Measurements from ENCODE around the gene ANKRD40CL. TPM values are rescaled to one million over a fixed set of nuclear protein-coding genes. Genes with fewer than 3 reads are reported as not detected.

Gene ANKRD40CL
- total RNA-seq, 1 donor = 0.27 TPM

- DNase-seq (ENCODE audit: low read depth in 2 of 3, low spot score in 2 of 3) = peak in 2 of 3 donors; percentile 51 to 82
Observed at GRCh38 chr17:50790618-50791017, 23.3 kb upstream of the ANKRD40CL start.

GRCh38 chr17:50787106-50787505 is 19.8 kb upstream of the ANKRD40CL start:
- DNase-seq (ENCODE audit: low read depth in 2 of 3, low spot score in 2 of 3) = no peak

GRCh38 chr17:50785946-50786570 is 18.7 kb upstream of the ANKRD40CL start:
- DNase-seq (ENCODE audit: low read depth in 2 of 3, low spot score in 2 of 3) = no peak

GRCh38 chr17:50785126-50785525 is 17.8 kb upstream of the ANKRD40CL start:
- DNase-seq (ENCODE audit: low read depth in 2 of 3, low spot score in 2 of 3) = no peak

- DNase-seq (ENCODE audit: low read depth in 2 of 3, low spot score in 2 of 3) = no peak
Observed at GRCh38 chr17:50783905-50784304, 16.6 kb upstream of the ANKRD40CL start.

GRCh38 chr17:50783193-50783660 is 15.9 kb upstream of the ANKRD40CL start:
- peak; percentile 63 to 87 (median 77) for DNase-seq (ENCODE audit: low read depth in 2 of 3, low spot score in 2 of 3)

GRCh38 chr17:50781167-50781566 is 13.8 kb upstream of the ANKRD40CL start:
- DNase-seq (ENCODE audit: low read depth in 2 of 3, low spot score in 2 of 3) = no peak

GRCh38 chr17:50779747-50780353 is 12.5 kb upstream of the ANKRD40CL start:
- DNase-seq (ENCODE audit: low read depth in 2 of 3, low spot score in 2 of 3) = peak in 1 of 3 donors; percentile 37

- DNase-seq (ENCODE audit: low read depth in 2 of 3, low spot score in 2 of 3) = no peak
Observed at GRCh38 chr17:50778988-50779387, 11.7 kb upstream of the ANKRD40CL start.

- no peak for DNase-seq (ENCODE audit: low read depth in 2 of 3, low spot score in 2 of 3)
Observed at GRCh38 chr17:50778471-50778870, 11.2 kb upstream of the ANKRD40CL start.

GRCh38 chr17:50775926-50776325 is 8.6 kb upstream of the ANKRD40CL start:
- no peak for DNase-seq (ENCODE audit: low read depth in 2 of 3, low spot score in 2 of 3)

GRCh38 chr17:50774225-50774803 is 7.0 kb upstream of the ANKRD40CL start:
- no peak for DNase-seq (ENCODE audit: low read depth in 2 of 3, low spot score in 2 of 3)

GRCh38 chr17:50771991-50772785 is 4.9 kb upstream of the ANKRD40CL start:
- no peak for DNase-seq (ENCODE audit: low read depth in 2 of 3, low spot score in 2 of 3)

- DNase-seq (ENCODE audit: low read depth in 2 of 3, low spot score in 2 of 3) = no peak
Observed at GRCh38 chr17:50770346-50770745, 3.0 kb upstream of the ANKRD40CL start.

GRCh38 chr17:50769884-50770283 is 2.6 kb upstream of the ANKRD40CL start:
- no peak for DNase-seq (ENCODE audit: low read depth in 2 of 3, low spot score in 2 of 3)

- no peak for DNase-seq (ENCODE audit: low read depth in 2 of 3, low spot score in 2 of 3)
Observed at GRCh38 chr17:50768346-50768761, 1.0 kb upstream of the ANKRD40CL start.

GRCh38 chr17:50767030-50767429 is 288 bp downstream of the ANKRD40CL start:
- no peak for DNase-seq (ENCODE audit: low read depth in 2 of 3, low spot score in 2 of 3)

GRCh38 chr17:50766222-50767023 is 895 bp downstream of the ANKRD40CL start:
- no peak for DNase-seq (ENCODE audit: low read depth in 2 of 3, low spot score in 2 of 3)

- DNase-seq (ENCODE audit: low read depth in 2 of 3, low spot score in 2 of 3) = peak in 2 of 3 donors; percentile 28 to 73
Observed at GRCh38 chr17:50765454-50766221, 1.7 kb downstream of the ANKRD40CL start.

- DNase-seq (ENCODE audit: low read depth in 2 of 3, low spot score in 2 of 3) = no peak
Observed at GRCh38 chr17:50764734-50765149, 2.6 kb downstream of the ANKRD40CL start.

Data from hematopoietic multipotent progenitor cell (in vitro differentiated cells).